Jurkat, Clone E6-1 (cell line): ENCODE data around the gene PTBP3. TPM values are rescaled to one million over a fixed set of nuclear protein-coding genes. Genes with fewer than 3 reads are reported as not detected.
"Not testable (repeated sequence)": the region's sequence is repeated elsewhere in the genome, so short reads cannot be mapped to it uniquely, and the experiment has no call there.

ENCODE experiments used
- DNase-seq: peaks from one replicate; pipeline ENCODE4 v3.0.0-alpha.2; 2011; ENCODE audit warnings: low read depth, low spot score
- H3K4me3 ChIP-seq: 2 replicates; pipeline ENCODE4 v1.5.1; 2011; ENCODE audit warnings: mild to moderate bottlenecking, low read length, control low read depth, moderate library complexity
- polyA plus RNA-seq: library from polyadenylated mRNA; unstranded; fragments of >200 nt; gene quantifications from one replicate; pipeline ENCODE4 v1.2.1, GENCODE V29; 2012; ENCODE audit warnings: missing spikeins; ENCODE audit not compliant: insufficient read length, insufficient read depth

Gene PTBP3
- polyA plus RNA-seq: 35.6 TPM

- peak within 1 kb of the TSS; percentile 75 for H3K4me3 ChIP-seq
- peak; percentile 47 for DNase-seq
These were observed at the start of gene PTBP3 for GRCh38 chr9:112332977-112333638. Gene PTBP3, minus strand, starts transcription at chr9:112333619. Its CDS starts 35,754 bp downstream, at chr9:112297865.

GRCh38 chr9:112382501-112383364 lies 49.3 kb upstream of the PTBP3 start:
- DNase-seq: no peak
- H3K4me3 ChIP-seq: no peak overlapping the region

GRCh38 chr9:112382066-112382465 lies 48.6 kb upstream of the PTBP3 start:
- H3K4me3 ChIP-seq: no peak overlapping the region
- DNase-seq: no peak

- no peak for DNase-seq
- peak overlapping the region; percentile 89 for H3K4me3 ChIP-seq
These were observed 47.4 kb upstream of the PTBP3 start for GRCh38 chr9:112380825-112381221.

GRCh38 chr9:112380102-112380824 lies 46.8 kb upstream of the PTBP3 start, which contains the start of gene HSDL2:
Gene HSDL2, plus strand, starts transcription at chr9:112380108. Its CDS starts 56 bp downstream, at chr9:112380164.
- DNase-seq: no peak
- H3K4me3 ChIP-seq: peak within 1 kb of the TSS; percentile 89

GRCh38 chr9:112379177-112380101 lies 46.0 kb upstream of the PTBP3 start:
- DNase-seq: peak; percentile 94
- H3K4me3 ChIP-seq: peak overlapping the region; percentile 89

- peak overlapping the region; percentile 89 for H3K4me3 ChIP-seq
- no peak for DNase-seq
These were observed 45.1 kb upstream of the PTBP3 start for GRCh38 chr9:112378328-112379176.

GRCh38 chr9:112377684-112378327 lies 44.4 kb upstream of the PTBP3 start:
- DNase-seq: no peak
- no peak overlapping the region for H3K4me3 ChIP-seq

- H3K4me3 ChIP-seq: no peak overlapping the region
- DNase-seq: no peak
These were observed 43.7 kb upstream of the PTBP3 start for GRCh38 chr9:112377087-112377486.

- H3K4me3 ChIP-seq: no peak overlapping the region
- no peak for DNase-seq
These were observed 41.9 kb upstream of the PTBP3 start for GRCh38 chr9:112375361-112375760.

- DNase-seq, H3K4me3 ChIP-seq: not testable (repeated sequence)
These were observed 40.8 kb upstream of the PTBP3 start for GRCh38 chr9:112374232-112374631.

- not testable (repeated sequence) for DNase-seq, H3K4me3 ChIP-seq
These were observed 40.2 kb upstream of the PTBP3 start for GRCh38 chr9:112373666-112374065.

GRCh38 chr9:112371060-112371459 lies 37.6 kb upstream of the PTBP3 start:
- DNase-seq: no peak

GRCh38 chr9:112369817-112370216 lies 36.4 kb upstream of the PTBP3 start:
- H3K4me3 ChIP-seq: no peak overlapping the region
- DNase-seq: no peak

More at GRCh38 chr9:112371060-112371459, 37.6 kb upstream of the PTBP3 start:
- H3K4me3 ChIP-seq: no peak overlapping the region

GRCh38 chr9:112367465-112367864 lies 34.0 kb upstream of the PTBP3 start:
- no peak for DNase-seq

GRCh38 chr9:112366591-112366990 lies 33.2 kb upstream of the PTBP3 start:
- H3K4me3 ChIP-seq: no peak overlapping the region
- DNase-seq: no peak

More at GRCh38 chr9:112367465-112367864, 34.0 kb upstream of the PTBP3 start:
- no peak overlapping the region for H3K4me3 ChIP-seq

- not testable (repeated sequence) for DNase-seq, H3K4me3 ChIP-seq
These were observed 31.8 kb upstream of the PTBP3 start for GRCh38 chr9:112365257-112365656.
